IgD-negative memory B cell (primary cell): Measurements from ENCODE around the gene TMPRSS11F. TPM values are rescaled to one million over a fixed set of nuclear protein-coding genes. Genes with fewer than 3 reads are reported as not detected.

Experiments
- H3K27ac Mint-ChIP-seq, 3 donors: one replicate each; pipeline ENCODE4 v1.8.0; 2020 to 2022; ENCODE audit warnings: mild to moderate bottlenecking in 3 of 3, mixed read lengths in 3 of 3, moderate library complexity in 1 of 3
- H3K27me3 Mint-ChIP-seq: one replicate; pipeline ENCODE4 v1.8.0; 2021; ENCODE audit warnings: mixed read lengths
- H3K36me3 Mint-ChIP-seq: one replicate; pipeline ENCODE4 v1.8.0; 2020; ENCODE audit warnings: mild to moderate bottlenecking, mixed read lengths
- H3K4me1 Mint-ChIP-seq, 3 donors: one replicate each; pipeline ENCODE4 v1.8.0; 2020 to 2022; ENCODE audit warnings: mixed read lengths in 3 of 3, mild to moderate bottlenecking in 1 of 3
- H3K4me3 Mint-ChIP-seq, 4 donors: one replicate each; pipeline ENCODE4 v1.8.0; 2020 to 2022; ENCODE audit warnings: mild to moderate bottlenecking in 4 of 4, mixed read lengths in 4 of 4, moderate library complexity in 3 of 4
- H3K9me3 Mint-ChIP-seq, 3 donors: one replicate each; pipeline ENCODE4 v1.8.0; 2020 to 2021; ENCODE audit warnings: mixed read lengths in 3 of 3, mild to moderate bottlenecking in 1 of 3
- polyA plus RNA-seq: library from polyadenylated mRNA; unstranded; fragments of 300-500 nt; fragmentation: Illumina TruSeq; gene quantifications from one replicate; pipeline ENCODE4 v1.2.3, GENCODE V29; 2021

Gene TMPRSS11F
- polyA plus RNA-seq, 1 donor from 2014 or later, result not detected

DNA sequence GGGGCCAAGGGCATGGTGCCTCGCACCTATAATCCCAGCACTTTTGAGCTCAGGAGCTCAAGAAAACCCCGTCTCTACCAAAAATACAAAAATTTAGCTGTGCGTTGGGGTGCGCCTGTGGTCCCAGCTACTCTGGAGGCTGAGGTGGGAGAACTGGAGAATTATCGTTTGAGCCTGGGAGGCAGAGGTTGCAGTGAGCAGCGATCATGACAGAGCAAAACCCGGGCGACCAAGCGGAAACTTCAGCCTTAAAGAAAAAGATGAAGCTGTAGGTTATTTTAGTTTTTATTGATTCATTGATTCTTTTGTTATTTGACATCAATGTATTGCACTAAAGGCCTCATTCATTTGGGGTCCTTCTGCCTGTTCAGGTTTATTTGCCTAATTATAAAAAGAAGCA, 5.4 kb downstream of the TMPRSS11F start:
- Mint-ChIP-seq H3K4me1 (no peaks in the 10 kb centered on the region), H3K27ac (no peak overlapping the region), H3K27me3 (no peaks in the 10 kb centered on the region), H3K9me3 (peaks cover 0 to 5% (median 0%) of the 10 kb centered on the region in 3 donors), H3K36me3 (no peaks in the 10 kb centered on the region), H3K4me3 (no peak overlapping the region)

DNA sequence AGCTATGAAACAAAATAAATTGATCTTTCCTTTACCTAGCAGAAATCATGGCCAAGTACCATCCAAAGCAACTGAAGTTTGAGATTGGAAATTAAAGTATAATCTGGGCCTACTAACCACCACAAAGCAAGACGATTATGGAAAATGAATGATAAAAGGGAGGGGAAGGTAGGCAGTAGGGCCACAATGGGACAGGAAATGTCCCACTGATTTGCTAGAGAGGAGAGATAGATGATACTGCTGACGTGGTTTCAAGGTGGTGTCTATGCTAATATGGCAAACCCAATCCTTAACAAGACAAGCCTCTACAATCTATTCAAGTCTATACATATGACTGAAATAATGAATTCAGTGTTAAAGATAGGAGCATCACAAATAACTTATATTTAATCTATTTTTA, 6.1 kb downstream of the TMPRSS11F start:
- no peaks in the 10 kb centered on the region for H3K36me3 Mint-ChIP-seq
- H3K27me3 Mint-ChIP-seq, result no peaks in the 10 kb centered on the region
- no peak overlapping the region for H3K4me3 Mint-ChIP-seq
- H3K27ac Mint-ChIP-seq, result no peak overlapping the region
- H3K9me3 Mint-ChIP-seq, result peaks cover 0 to 5% (median 0%) of the 10 kb centered on the region in 3 donors
- H3K4me1 Mint-ChIP-seq, result no peaks in the 10 kb centered on the region

DNA sequence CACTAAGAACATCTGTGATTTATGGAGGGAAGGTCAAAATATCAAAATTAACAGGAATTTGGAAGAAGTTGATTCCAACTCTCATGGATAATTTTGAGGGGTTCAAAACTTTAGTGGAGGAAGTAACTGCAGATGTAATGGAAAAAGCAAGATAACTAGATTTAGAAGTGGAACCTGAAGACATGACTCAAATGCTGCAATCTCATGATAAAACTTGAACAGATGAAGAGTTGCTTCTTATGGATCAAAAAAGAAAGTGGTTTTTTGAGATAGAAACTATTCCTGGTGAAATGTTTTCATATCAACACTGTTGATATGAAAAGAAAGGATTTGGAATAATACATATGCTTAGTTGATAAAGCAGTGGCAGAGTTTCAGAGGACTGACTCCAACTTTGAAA, 9.7 kb downstream of the TMPRSS11F start:
- no peak overlapping the region for H3K4me3 Mint-ChIP-seq
- H3K36me3 Mint-ChIP-seq, result no peaks in the 10 kb centered on the region
- H3K9me3 Mint-ChIP-seq, result peaks cover 5% of the 10 kb centered on the region in 3 donors
- H3K27me3 Mint-ChIP-seq, result no peaks in the 10 kb centered on the region
- H3K4me1 Mint-ChIP-seq, result no peaks in the 10 kb centered on the region
- no peak overlapping the region for H3K27ac Mint-ChIP-seq

GRCh38 chr4:68110441-68110840, 19.2 kb downstream of the TMPRSS11F start:
- no peaks in the 10 kb centered on the region for H3K36me3 Mint-ChIP-seq
- H3K4me3 Mint-ChIP-seq, result no peak overlapping the region
- H3K4me1 Mint-ChIP-seq, result no peaks in the 10 kb centered on the region
- H3K27ac Mint-ChIP-seq, result no peak overlapping the region
- peaks cover 0 to 4% (median 0%) of the 10 kb centered on the region in 3 donors for H3K9me3 Mint-ChIP-seq
- H3K27me3 Mint-ChIP-seq, result no peaks in the 10 kb centered on the region

DNA sequence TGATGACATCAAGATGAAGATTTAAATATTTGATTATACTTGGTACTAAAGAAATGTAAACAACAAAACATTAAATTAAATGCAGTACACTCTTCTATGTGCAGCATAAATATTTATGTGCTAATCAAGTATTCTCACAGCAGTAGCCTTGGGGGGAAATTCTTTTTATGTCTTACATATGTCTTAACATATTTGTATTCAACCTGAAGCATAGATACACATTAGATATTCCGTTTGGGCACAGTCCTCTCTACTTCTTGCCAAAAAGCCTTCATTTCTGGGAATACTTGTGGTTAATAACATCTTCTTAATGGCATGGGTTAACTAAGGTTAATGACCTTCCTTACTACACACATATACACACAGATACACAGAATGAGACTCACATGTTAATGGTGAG, 19.8 kb downstream of the TMPRSS11F start:
- Mint-ChIP-seq H3K4me3 (no peak overlapping the region), H3K9me3 (peaks cover 0 to 4% (median 0%) of the 10 kb centered on the region in 3 donors), H3K36me3 (no peaks in the 10 kb centered on the region), H3K27me3 (no peaks in the 10 kb centered on the region), H3K4me1 (no peaks in the 10 kb centered on the region), H3K27ac (no peak overlapping the region)

GRCh38 chr4:68082758-68083157, 46.9 kb downstream of the TMPRSS11F start:
- Mint-ChIP-seq H3K4me1 (no peaks in the 10 kb centered on the region), H3K27me3 (no peaks in the 10 kb centered on the region), H3K9me3 (peaks cover 4 to 12% (median 8%) of the 10 kb centered on the region in 3 donors), H3K4me3 (no peak overlapping the region), H3K36me3 (no peaks in the 10 kb centered on the region), H3K27ac (no peak overlapping the region)

DNA sequence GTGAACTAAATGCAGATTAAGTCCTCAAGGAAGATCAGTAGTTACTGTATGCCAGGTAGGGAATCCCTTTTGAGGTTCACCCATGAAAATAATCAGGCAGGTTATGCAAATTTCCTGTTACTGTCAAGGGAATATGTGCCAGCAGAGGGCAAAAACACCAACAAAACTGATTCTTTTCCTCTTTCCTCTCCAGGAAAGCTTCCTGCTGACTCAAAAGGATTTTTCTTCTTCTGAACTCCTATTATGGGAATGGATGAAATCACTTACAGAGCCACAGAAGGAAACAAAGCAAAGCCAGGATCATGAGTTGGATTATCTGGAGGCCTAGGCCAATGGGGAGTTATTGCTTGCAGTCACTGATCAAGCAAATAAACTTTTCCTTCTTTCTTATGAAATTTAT, 49.7 kb downstream of the TMPRSS11F start:
- Mint-ChIP-seq H3K4me1 (no peaks in the 10 kb centered on the region), H3K27ac (no peak overlapping the region), H3K9me3 (peaks cover 0 to 2% (median 0%) of the 10 kb centered on the region in 3 donors), H3K27me3 (no peaks in the 10 kb centered on the region), H3K36me3 (no peaks in the 10 kb centered on the region), H3K4me3 (no peak overlapping the region)

- Mint-ChIP-seq H3K4me1 (no peaks in the 10 kb centered on the region), H3K27ac (no peak overlapping the region), H3K36me3 (no peaks in the 10 kb centered on the region), H3K9me3 (no peaks in the 10 kb centered on the region), H3K4me3 (no peak overlapping the region), H3K27me3 (peaks cover 1% of the 10 kb centered on the region)
These were observed 51.9 kb downstream of the TMPRSS11F start for GRCh38 chr4:68077737-68078136.

DNA sequence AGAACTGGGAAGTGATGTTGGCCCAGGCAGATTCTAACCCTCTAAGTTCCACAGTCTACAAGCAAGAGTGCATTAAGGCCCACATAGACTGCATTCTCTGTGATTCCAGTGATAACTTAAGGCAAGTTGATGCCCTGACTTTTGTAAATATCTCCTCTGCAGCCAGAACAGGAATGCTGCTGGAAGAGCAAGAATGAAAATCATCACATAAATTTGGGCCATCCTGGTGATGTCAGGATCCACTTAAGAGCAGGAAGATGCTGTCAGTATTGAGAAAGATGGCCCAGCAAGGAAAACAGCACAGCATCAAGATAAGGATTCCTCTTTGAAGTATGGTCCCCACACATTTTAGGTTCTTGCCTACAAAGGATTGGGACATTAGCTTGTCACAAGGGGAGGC, 52.4 kb downstream of the TMPRSS11F start:
- Mint-ChIP-seq H3K27me3 (peaks cover 1% of the 10 kb centered on the region), H3K36me3 (no peaks in the 10 kb centered on the region), H3K4me3 (no peak overlapping the region), H3K4me1 (no peaks in the 10 kb centered on the region), H3K9me3 (no peaks in the 10 kb centered on the region), H3K27ac (no peak overlapping the region)

- Mint-ChIP-seq H3K4me1 (no peaks in the 10 kb centered on the region), H3K27ac (no peak overlapping the region), H3K27me3 (peaks cover 1% of the 10 kb centered on the region), H3K9me3 (no peaks in the 10 kb centered on the region), H3K4me3 (no peak overlapping the region), H3K36me3 (no peaks in the 10 kb centered on the region)
These were observed 53.5 kb downstream of the TMPRSS11F start for GRCh38 chr4:68076194-68076593.

DNA sequence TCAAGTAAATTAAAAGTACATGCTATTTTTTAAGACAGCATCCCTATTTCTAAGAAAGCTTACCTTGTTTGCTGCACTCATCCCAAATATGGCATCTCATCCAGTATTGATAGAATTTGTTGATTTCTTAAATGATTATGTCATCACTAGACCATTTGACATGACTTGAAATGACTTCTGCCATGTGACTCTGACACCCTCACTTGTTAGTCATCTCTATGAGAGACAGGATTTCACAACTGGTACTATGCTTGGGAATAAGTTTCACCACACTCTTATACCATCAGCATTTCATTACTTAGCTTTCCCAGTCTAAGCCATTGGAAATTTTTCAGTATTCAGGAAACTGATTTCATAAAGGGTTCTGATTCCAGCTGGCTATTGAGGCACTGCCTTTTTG, 55.3 kb downstream of the TMPRSS11F start:
- no peaks in the 10 kb centered on the region for H3K4me1 Mint-ChIP-seq
- no peaks in the 10 kb centered on the region for H3K36me3 Mint-ChIP-seq
- H3K9me3 Mint-ChIP-seq, result no peaks in the 10 kb centered on the region
- H3K27me3 Mint-ChIP-seq, result peaks cover 1% of the 10 kb centered on the region
- H3K27ac Mint-ChIP-seq, result no peak overlapping the region
- H3K4me3 Mint-ChIP-seq, result no peak overlapping the region

- no peaks in the 10 kb centered on the region for H3K36me3 Mint-ChIP-seq
- H3K27me3 Mint-ChIP-seq, result peaks cover 1% of the 10 kb centered on the region
- H3K4me1 Mint-ChIP-seq, result no peaks in the 10 kb centered on the region
- H3K4me3 Mint-ChIP-seq, result no peak overlapping the region
- no peaks in the 10 kb centered on the region for H3K9me3 Mint-ChIP-seq
- no peak overlapping the region for H3K27ac Mint-ChIP-seq
These were observed 59.4 kb downstream of the TMPRSS11F start for GRCh38 chr4:68070302-68070701.

DNA sequence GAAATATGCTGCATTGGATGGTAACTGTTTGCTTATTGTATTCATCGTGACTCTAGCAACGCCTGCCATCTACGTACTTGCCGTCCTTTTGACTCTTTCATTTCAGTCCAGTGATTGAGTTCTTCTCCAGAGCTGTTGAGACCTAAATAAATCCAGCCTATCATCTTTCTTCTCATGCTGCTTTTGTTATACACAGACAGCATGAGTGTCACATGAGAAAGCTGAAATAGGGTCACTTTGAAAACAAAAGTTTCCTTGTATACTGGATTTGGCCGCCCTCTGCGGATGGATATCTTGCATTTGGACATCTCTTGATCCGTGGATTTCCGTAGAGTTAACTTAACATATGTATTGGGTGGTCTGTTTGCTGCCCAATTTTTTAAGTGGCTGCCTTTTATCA, 67.2 kb downstream of the TMPRSS11F start:
- Mint-ChIP-seq H3K4me3 (no peak overlapping the region), H3K36me3 (no peaks in the 10 kb centered on the region), H3K4me1 (no peaks in the 10 kb centered on the region), H3K27me3 (peaks cover 2% of the 10 kb centered on the region), H3K9me3 (no peaks in the 10 kb centered on the region), H3K27ac (no peak overlapping the region)

DNA sequence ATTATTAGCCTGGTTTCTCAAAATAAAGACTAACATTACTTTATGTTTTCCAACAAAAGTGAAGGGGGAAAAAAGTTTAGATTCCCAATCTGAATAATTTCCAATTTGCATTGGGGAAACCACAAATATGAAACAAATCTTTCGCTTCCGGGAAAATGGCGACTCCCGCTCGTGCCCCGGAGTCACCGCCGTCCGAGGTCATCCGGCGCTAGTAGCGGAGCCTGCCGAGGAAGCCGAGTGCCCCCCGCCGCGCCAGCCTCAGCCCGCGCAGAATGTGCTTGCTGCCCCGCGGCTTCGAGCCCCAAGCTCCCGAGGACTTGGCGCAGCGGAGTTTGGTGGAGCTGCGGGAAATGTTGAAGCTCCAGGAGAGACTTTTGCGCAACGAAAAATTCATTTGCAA, 91.4 kb downstream of the TMPRSS11F start:
- H3K27ac Mint-ChIP-seq, result no peak overlapping the region
- H3K4me1 Mint-ChIP-seq, result no peaks in the 10 kb centered on the region
- no peaks in the 10 kb centered on the region for H3K9me3 Mint-ChIP-seq

GRCh38 chr4:68021185-68021584, 108.5 kb downstream of the TMPRSS11F start:
- Mint-ChIP-seq H3K27ac (peak overlapping the region in 1 of 3 donors; percentile 62), H3K4me1 (no peaks in the 10 kb centered on the region), H3K4me3 (no peak overlapping the region), H3K36me3 (no peaks in the 10 kb centered on the region), H3K9me3 (no peaks in the 10 kb centered on the region), H3K27me3 (no peaks in the 10 kb centered on the region)

More for the DNA sequence above, 91.4 kb downstream of the TMPRSS11F start:
- Mint-ChIP-seq H3K4me3 (no peak overlapping the region), H3K36me3 (no peaks in the 10 kb centered on the region), H3K27me3 (no peaks in the 10 kb centered on the region)

DNA sequence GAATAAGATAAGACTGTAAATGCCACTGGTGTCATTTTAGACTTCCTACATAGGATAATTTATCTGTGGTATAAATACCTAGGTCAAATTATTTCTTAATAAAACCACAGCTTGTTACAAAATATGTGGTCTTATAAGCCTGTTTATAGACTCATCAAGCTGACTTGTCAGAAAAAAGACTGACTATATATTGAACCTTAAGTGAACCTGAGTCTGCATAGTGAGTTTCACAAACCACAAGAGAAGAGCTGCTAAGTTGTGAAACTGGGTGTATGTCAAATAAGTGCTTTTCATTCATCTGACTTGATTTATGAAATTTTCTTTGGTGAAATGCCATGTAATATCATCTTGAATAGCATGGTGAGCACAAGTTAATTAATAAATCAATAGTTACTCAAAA, 118.0 kb downstream of the TMPRSS11F start:
- no peaks in the 10 kb centered on the region for H3K36me3 Mint-ChIP-seq
- H3K9me3 Mint-ChIP-seq, result no peaks in the 10 kb centered on the region
- no peak overlapping the region for H3K4me3 Mint-ChIP-seq
- no peaks in the 10 kb centered on the region for H3K4me1 Mint-ChIP-seq
- no peak overlapping the region for H3K27ac Mint-ChIP-seq
- H3K27me3 Mint-ChIP-seq, result no peaks in the 10 kb centered on the region
